Measurements from ENCODE around the gene TNNT3.

The TNNT3 gene

DNA sequence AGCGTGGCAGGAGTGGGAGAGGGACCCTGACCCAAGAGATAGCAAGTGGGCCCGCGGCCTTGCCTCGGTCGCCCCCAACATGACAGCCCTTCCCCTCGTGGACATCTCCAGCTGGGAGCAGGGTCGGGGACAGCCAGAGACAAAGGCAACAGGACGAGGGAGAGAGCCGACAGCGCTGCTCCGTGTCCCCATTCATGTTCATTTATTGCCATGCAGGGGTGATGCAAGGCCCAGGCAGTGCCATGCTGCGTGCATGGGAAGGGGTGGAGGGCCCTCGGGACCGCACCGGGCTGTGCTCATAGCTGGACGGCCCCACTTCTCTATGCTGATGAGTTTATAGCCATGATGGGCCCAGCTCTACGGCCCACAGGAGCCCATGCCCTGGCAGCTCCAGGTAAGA, 40.3 kb downstream of the TNNT3 start:
- no peak for DNase-seq (ENCODE audit: low read depth)

DNA sequence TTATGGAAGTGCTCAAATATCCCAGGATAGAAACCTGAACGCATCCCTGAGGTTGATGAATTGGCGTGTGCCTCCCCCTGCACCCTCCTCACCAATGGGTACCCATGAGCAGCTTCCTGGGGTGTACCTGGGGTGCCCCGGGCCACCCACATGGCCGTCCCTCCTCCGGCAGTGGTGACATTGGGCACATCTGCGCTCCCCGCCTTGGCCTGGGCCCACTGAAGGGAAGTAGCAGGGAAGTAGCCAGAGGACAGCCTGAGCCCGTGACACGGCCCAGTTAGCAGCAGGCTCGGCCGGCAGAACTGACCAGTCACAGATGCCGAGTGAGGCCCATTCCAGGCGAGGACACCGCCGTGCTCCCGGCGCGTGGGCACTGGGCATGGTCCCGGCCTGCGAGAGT, 44.4 kb downstream of the TNNT3 start:
- no peak for DNase-seq (ENCODE audit: low read depth)

DNA sequence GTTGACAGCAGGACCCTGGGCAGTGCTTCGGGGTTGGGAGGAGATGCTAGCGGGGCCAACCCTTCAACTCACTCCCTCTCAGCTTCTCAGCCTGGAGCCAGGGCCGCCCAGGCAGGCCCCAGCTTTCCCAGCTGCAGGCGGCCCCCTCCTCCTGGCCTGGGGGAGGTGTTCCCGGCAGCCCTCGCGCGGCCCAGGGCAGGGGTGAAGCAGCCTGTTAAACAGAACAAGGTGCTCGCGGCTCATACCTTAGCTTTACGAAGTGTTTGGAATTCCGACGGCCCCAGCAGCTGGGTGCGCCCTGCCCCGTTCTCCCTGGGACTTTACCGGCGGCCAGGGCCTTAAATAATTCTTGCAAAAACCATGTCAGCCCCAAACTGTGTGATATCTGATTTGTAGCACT, 44.8 kb downstream of the TNNT3 start:
- DNase-seq (ENCODE audit: low read depth) = no peak

DNA sequence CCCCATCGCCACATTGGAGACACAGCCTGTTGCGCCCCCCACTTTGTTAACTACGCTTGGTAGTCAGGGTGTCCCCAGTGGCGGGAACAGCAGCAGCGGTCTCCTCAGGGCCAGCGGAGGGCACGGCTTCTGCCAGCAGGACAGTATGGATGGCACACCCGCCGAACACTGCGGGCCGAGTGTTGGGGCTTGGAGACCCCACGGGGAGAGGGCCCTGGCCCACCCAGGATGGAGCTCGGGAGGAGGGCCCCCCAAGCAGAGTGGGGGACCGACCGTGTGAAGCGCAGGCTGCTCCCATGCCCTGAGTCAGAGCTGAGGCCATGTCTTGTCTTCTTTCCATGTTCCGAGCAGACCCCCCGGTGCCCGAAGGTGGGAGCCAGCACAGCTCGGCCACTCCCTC, 45.5 kb downstream of the TNNT3 start:
- no peak for DNase-seq (ENCODE audit: low read depth)

DNA sequence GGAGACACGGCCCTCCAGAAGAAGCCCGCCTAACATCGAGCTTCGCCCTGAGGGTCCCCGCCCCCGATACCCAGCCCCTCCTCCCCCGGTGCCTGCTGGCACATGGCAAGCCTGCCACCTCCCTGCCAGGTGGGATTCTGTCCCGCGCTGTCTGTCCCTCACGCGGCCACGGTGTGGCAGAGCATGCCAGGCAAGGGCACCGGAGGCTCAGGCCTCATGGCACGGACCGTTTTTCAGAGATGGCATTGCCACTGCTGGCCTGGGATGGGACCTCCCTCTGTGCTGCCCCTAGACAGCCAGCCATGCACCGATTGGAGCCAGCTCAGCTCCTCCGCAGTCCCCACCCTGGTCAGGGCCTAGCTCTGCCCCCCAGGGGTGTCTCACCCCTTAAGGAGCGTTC, 47.0 kb downstream of the TNNT3 start:
- DNase-seq (ENCODE audit: low read depth) = no peak

DNA sequence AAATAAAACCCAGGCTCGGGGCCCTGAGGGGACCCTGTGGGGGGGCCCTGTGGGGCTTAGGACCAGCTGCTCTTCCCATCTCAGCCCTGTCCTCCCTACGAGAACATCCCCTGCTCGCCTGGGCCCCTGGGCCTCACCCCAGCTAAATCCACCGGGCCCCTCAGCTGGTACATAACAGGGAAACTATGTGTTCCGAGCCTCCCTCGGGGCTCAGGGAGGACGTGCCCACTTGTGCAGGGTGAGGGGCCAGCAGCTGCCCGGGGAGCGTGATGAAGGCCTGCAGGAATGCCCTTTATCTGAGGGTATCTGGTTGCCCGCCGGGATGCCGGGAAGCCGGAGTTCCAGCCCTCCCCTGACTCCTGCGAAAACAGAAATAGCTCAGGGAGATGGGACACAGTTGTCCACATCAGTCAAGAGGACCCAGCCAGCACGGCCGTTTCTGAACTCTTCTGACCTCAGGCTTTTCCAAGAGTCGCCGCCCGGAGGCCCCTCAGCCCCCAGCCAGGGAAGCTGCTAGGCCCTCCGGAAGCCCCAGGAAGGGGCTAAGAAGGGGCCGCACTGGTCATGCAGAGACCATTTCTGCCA, 48.2 kb downstream of the TNNT3 start:
- DNase-seq (ENCODE audit: low read depth) = no peak

DNA sequence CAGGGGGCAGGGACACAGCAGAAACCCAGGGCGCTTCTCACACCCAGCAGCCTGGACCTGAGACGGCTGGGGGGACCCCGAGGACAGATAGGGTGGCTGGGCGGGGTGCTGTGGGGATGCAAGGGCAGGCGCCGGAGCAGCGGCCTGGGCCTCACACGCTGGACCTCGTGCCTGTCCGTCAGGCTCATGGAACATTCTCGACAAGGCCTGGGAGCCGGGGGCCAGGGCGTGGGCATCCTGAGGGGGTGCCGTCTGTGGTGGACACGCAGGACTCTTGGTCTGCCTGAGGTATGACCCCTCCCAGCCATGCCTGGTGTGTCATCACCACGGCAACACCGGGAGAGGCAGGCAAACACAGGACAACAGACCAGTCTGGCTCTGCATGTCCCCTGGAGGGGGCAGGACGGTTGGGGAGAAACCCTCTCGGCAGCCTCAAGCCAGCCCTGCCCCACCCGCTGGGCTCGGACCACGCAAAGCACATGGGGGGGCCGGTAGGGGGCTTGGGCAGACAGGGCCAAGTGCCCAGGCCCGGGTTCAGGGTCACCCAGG, 49.0 kb downstream of the TNNT3 start:
- no peak for DNase-seq (ENCODE audit: low read depth)

DNA sequence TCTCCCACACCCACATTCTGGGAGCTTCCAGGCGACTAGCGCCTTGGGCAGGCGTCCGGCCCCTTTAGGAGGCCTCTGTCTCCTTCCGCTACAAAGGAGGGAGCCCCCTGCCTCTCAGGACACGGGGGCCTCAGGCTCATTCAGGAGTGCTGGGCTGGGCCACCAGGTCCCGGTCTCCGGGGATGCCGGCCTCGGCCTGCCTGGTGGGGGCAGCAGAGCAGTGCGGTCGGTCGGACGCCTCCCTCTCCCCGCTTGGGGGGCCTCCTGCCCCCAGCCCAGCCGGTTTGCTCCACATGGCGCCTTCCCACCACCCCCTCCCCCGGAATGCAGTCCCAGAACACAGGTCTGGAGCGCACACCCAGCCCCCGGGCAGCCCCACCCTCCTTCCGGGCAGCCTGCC, 49.5 kb downstream of the TNNT3 start:
- no peak for DNase-seq (ENCODE audit: low read depth)

DNA sequence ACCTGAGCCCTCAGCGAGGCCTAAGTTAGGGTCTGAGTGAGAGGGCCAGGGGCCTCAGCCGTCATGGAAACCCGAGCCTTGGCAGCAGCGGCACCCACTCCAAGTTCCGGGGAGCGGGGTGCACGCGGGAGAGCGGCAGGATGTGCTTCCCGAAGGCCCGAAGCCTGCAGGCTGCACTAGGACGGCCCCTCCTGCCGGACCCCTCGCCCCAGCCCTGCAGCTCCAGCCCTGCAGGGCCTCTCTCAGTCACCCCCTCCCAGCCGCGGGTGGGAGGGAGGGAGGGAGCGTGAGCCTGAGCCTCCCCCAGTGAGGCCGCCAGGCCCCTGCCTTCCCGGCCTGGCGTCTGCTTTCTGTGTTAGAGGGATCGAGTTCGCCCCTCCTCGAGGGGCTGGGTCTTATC, 50.3 kb downstream of the TNNT3 start:
- DNase-seq (ENCODE audit: low read depth) = no peak

DNA sequence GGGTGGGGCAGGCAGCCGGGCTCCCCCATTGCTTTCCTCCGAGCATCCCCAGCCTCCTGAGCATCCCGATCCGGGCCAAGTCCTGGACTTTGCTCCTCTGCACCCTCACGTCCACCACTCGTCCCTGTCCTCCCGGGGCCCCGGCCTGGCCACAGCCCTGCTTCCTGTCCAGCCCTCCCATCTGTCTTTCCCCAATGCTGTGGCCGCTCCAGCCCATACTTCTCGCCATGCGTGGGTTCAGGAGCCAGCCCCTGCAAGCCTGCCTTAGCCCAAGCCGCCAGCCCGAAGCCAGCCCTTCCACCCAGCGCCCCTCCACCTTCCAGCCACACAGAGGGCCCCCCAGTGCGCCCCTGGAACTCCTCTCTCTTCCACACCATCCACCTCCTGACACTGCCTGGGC, 51.5 kb downstream of the TNNT3 start:
- DNase-seq (ENCODE audit: low read depth) = no peak

DNA sequence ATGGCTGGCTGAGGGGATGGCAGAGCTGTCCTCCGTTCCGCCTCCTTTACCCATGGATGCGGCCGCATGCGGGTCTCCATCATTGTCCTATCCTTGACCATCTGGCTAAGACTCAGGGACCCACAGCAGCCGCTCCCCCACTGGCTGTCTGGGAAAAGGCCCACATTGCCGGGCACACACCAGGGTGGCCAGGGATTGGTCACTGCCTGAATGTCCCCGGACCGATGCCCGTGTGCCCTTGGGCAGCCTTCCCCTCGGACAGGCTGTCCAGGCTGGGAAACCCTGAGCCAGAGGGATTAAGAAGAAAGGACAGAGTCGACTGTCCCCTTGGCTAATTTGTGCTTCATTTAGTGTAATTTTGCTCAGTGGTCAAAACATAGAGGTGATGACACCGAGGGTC, 55.7 kb downstream of the TNNT3 start:
- no peak for DNase-seq (ENCODE audit: low read depth)

DNA sequence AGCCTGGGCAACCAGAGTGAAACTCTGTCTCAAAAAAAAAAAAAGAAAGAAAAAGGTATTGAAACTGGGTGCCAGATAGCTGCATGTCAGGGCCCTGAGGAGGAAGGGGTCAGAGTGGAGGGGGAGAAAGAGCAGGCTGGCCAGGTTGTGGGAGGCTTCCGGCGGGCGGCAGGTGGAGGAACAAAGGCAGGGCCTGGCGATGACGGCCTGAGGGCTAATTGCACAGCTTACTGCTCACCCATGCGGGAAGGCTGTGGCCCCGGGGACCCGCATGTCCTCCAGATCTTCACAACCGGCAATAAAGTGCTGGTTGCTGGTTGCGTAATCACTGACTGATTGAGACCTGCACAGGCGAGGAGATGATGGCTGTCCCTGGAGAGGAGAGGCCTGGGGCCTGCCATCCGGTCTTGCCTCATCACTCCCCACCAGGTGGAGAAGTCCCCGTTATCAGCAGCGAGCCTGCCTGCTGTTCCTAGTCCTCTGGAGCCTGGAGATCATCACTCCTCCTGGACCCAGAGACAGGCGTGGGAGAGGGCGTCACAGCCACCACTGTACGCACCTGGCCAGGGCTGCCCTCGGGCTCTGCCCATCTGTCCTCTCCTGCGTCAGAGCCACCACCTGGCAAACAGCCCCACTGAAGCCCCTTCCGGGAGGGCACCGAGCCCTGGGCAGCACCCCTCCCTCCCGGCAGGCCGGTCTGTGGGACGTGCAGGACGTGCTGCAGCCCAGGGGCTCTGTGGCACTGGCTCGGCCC, 59.4 kb downstream of the TNNT3 start:
- DNase-seq (ENCODE audit: low read depth) = no peak

DNA sequence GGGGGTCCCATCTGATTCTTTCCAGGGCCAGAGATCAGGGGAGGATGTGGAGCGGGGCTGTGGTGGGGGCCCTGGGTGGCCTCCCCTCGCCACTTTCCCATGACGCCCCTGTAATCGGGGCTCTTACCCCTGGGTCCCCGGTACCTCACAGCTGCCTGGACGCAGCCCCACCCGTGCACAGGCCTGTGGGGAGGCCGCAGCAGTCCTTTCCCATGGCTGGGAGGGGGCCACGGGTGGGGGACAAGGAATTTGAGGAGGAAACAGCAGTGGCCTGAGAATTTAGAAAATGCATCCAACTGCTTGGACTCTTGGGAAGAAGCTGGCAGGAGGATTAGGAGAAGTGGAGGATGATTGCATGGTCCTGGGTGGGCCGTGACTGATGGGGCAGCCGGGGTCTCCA, 60.1 kb downstream of the TNNT3 start:
- no peak for DNase-seq (ENCODE audit: low read depth)

DNA sequence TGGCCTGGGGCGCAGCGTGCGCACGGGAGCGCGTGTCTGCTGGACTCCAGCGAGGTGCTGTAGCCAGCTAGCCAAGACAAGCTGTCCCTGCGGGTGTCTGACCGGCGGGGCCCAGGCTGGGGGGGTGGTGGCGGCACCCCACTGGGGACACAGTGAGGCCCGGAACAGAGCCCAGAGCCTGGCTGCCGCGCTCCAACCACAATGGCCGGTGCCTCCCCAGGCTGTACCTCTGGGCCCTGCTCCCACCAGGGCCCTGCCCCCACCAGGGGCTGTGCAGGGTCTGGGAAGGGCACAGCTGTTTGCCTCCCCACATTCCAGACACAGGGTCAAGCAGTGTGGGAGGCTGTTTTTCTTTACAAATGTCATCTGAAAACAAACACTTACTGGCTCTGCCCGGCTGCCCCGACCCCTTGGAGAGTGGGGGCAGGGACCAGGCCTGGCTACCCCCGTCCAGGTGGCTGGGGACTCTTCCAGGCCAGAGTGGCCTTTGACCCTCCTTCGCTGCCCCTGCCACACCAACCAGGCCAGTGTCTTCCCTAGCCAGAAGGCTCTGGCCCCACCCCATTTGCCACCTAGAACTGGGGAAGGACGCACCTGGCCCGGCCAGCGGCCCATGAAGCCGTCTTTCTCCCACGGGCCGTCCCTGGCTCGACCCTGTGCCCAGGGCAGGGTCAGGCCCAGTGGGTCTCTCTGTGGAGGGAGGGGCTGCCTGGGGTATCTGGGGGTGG, 63.5 kb downstream of the TNNT3 start:
- DNase-seq (ENCODE audit: low read depth) = no peak

DNA sequence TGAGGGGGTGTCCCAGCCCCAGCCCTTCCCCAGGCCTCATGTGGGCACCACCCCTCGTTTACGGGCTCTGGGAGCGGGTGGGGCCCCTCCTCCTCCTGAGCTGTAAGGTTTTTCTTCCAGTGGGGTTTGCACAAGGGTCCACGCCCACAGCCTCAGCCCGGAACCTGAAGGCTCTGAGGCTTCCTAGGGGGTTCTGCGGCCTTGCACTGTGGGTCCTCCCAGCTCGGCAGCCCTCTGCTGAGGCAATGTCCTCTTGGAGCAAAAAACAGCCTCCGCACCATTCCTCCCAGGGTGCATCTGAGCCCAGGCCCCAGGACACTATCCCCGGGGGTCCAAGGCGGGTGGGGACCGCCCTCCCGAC, 64.1 kb downstream of the TNNT3 start:
- no peak for DNase-seq (ENCODE audit: low read depth)

DNA sequence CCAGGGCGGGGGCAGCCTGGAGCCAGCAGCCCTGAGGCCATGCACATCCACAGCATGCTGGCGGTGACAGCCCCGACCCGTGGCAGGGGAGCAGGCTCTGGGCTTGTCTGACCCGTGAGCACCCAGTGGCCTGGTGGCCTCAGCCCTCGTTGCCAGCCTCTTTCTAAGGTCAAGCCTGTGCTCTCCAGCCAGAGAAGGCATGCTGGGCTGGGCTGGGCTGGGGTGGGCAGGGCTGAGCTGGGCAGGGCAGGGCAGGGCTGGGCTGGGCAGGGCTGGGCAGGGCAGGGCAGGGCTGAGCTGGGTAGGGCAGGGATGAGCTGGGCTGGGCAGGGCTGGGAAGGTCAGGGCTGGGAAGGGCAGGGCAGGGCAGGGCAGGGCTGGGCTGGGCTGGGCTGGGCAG, 67.5 kb downstream of the TNNT3 start:
- DNase-seq (ENCODE audit: low read depth) = no peak

DNA sequence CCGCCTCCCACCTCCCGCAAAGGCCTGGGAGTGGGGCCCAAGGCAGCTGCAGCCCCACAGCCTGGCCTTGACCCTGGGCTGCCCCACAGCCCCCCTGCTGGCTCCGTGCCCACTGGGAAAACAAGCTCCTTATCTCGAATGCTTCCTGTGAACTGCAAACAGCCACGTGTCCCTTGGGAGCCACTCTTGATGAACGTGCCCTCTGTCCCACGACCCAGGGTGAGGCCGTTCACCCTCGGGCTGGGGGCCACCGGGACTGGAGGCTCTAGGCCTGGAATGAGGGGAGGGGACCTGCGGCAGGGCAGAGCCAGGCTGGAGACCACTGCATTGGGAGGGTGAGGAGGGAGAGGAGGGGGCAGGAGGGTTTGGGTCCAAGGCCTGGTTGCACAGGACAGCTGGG, 68.7 kb downstream of the TNNT3 start:
- DNase-seq (ENCODE audit: low read depth) = no peak

Measured in activated gamma-delta T cell treated with anti-CD3 and anti-CD28 coated beads, Interleukin-2, amount 50 U/mL, for 16 hours (primary cell).